ENCODE results near the gene FAAP100. TPM values are rescaled to one million over a fixed set of nuclear protein-coding genes. Genes with fewer than 3 reads are reported as not detected.

The FAAP100 gene
- total RNA-seq, 6 donors from 2014 or later = 22.0 to 70.2 (median 32.5) TPM

GRCh38 chr17:81561494-81561885 is 9.3 kb upstream of the FAAP100 start:
- 82 to 88% methylated on average over 4 of the region's 4 CpGs for WGBS, 2 donors
- peak overlapping the region in 3 of 4 donors; percentile 4 to 18 (median 12) for H3K27ac ChIP-seq
- H3K36me3 ChIP-seq = peaks cover 24 to 99% (median 79%) of the 10 kb centered on the region in 4 donors

DNA sequence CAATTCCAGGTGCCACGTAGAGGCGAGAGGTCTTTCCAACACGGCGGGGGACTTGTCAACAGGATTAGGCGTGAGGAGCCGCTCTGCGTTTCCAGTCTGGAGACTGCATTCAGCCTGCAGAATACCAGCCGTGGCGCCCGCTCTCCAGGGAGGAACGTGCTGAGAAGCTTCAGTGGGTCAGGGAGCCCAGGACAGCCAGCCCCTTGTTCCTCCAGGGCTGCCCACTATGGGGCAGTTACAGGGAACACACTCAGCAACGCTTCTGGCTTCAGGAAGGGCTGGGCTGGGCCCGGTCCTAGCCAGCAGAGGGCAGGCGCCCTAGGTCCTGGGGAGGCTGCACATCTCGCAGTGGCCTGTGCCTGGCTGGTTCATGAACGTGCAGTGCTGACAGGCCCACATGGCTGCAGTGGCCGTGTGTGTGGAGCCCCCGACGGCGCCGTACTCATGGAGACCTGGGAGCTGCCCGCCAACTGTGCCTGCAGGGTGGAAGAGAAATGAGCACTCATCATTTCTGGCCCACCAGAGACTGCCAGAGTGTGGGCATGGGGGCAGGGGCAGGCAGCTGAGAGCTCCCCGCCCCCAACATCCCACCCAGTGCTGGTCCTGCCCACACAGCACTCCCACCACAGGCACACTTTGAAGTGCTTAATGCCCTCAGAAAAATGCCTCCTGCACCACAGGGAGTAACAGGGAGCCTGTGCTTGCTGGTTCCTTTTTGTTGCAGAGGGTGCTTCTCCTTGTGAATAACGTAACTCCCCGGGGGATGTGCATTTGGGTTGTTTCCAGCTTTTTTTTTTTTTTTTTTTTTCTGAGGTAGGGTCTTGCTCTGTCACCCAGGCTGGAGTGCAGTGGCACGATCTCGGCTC is 7.0 kb upstream of the FAAP100 start:
- H3K27ac ChIP-seq = no peak overlapping the region
- TF ChIP-seq CTCF (IDR thresholded peaks at IDR 0.05) = no peak
- TF ChIP-seq EP300 (IDR thresholded peaks at IDR 0.05) = no peak
- no peak for TF ChIP-seq POLR2A (IDR thresholded peaks at IDR 0.05)
- no peak for TF ChIP-seq POLR2AphosphoS5 (IDR thresholded peaks at IDR 0.05)
- DNase-seq = peak in 1 of 2 donors; percentile 79
- H3K4me1 ChIP-seq = peaks cover under 1 to 13% (median 2%) of the 10 kb centered on the region in 4 donors
- H3K9me3 ChIP-seq = no peaks in the 10 kb centered on the region
- H3K4me3 ChIP-seq = no peak overlapping the region
- peaks cover 9 to 83% (median 60%) of the 10 kb centered on the region in 4 donors for H3K36me3 ChIP-seq
- H3K27me3 ChIP-seq = no peaks in the 10 kb centered on the region
- WGBS, 2 donors = 83 to 86% methylated on average over 15 to 27 of the region's 27 CpGs
- ATAC-seq (ENCODE audit: low FRiP score in 2 of 2) = no peak

More at GRCh38 chr17:81561494-81561885, 9.3 kb upstream of the FAAP100 start:
- Histone ChIP-seq H3K4me3 (no peak overlapping the region), H3K27me3 (no peaks in the 10 kb centered on the region), H3K9me3 (no peaks in the 10 kb centered on the region), H3K4me1 (peaks cover 9 to 20% (median 15%) of the 10 kb centered on the region in 4 donors)
- TF ChIP-seq POLR2AphosphoS5 (IDR thresholded peaks at IDR 0.05) = no peak
- TF ChIP-seq CTCF (IDR thresholded peaks at IDR 0.05) = no peak
- no peak for TF ChIP-seq POLR2A (IDR thresholded peaks at IDR 0.05)
- TF ChIP-seq EP300 (IDR thresholded peaks at IDR 0.05) = no peak
- no peak for DNase-seq
- ATAC-seq (ENCODE audit: low FRiP score in 2 of 2) = no peak

DNA sequence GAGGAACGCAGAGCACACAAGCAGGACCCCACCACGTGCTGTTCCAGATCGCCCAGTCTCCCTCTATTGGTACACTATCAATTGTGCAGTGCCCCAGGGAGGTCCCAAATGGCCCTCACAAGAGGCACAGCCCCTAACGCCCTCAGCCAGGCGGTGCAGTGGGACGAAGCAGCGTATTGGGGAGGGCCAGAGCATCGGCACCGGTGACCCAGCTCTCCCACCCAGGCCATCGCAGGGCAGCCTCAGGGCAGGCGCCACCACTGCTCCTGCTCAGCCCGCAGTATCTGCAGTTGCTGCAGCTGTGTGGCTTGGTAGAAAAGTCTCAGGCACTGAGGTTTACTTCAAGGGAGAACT is 5.9 kb upstream of the FAAP100 start:
- H3K27ac ChIP-seq = no peak overlapping the region
- H3K4me1 ChIP-seq = peaks cover 11 to 21% (median 12%) of the 10 kb centered on the region in 4 donors
- H3K4me3 ChIP-seq = no peak overlapping the region
- DNase-seq (no peak), ATAC-seq (ENCODE audit: low FRiP score in 2 of 2) (no peak)
- H3K27me3 ChIP-seq = no peaks in the 10 kb centered on the region
- H3K36me3 ChIP-seq = peaks cover 8 to 72% (median 50%) of the 10 kb centered on the region in 4 donors
- H3K9me3 ChIP-seq = no peaks in the 10 kb centered on the region
- TF ChIP-seq POLR2AphosphoS5 (IDR thresholded peaks at IDR 0.05) (no peak), EP300 (IDR thresholded peaks at IDR 0.05) (no peak), POLR2A (IDR thresholded peaks at IDR 0.05) (no peak), CTCF (IDR thresholded peaks at IDR 0.05) (no peak)
- WGBS, 2 donors = 87 to 93% methylated on average over 8 to 12 of the region's 12 CpGs

DNA sequence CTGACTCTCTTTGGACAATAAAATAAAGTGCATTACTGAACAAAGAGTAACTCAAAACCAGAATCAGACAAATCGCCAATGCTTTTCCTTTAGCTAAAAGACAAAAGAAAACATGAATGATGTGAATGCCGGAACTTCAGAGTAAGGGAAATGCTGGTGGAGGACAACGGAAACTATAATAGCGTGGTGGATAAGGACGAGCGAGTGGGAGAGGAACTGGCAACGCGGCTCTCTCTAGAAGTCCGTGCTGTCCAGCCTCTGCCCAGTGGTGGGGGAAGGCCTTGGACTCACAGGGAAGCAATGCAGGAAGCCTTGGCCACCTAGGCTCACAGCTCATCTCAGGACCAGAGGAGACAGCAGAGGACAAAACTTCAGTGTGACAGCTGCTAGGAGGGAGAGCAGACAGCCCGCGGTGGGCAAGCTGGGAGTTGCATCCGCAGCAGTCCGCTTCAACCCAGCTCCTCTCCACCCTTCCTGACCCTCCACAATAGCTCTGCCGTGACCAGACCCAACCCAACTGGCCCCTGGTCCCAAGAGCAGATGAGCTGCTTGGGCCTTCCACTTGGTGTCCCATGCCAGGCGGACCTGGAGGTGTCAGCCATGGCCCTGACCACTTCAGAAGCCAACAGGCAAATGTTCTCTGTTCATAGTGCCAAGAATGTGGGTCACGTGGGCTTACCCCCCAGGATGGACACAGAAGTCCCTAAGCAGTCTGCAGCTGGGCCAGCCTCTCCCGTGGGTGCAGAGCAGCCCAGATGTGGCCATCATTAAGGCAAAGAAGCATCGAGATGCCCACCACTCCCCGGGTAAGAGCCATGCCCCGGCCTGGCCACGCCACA is 5.3 kb upstream of the FAAP100 start:
- TF ChIP-seq POLR2A (IDR thresholded peaks at IDR 0.05) (no peak), EP300 (IDR thresholded peaks at IDR 0.05) (no peak), CTCF (IDR thresholded peaks at IDR 0.05) (no peak), POLR2AphosphoS5 (IDR thresholded peaks at IDR 0.05) (no peak)
- H3K9me3 ChIP-seq = no peaks in the 10 kb centered on the region
- H3K4me1 ChIP-seq = peaks cover 12 to 27% (median 13%) of the 10 kb centered on the region in 4 donors
- DNase-seq = peak in 1 of 2 donors; percentile 61
- H3K36me3 ChIP-seq = peaks cover 8 to 66% (median 46%) of the 10 kb centered on the region in 4 donors
- ATAC-seq (ENCODE audit: low FRiP score in 2 of 2) = no peak
- H3K27me3 ChIP-seq = no peaks in the 10 kb centered on the region
- 82 to 91% methylated on average over 13 to 21 of the region's 21 CpGs for WGBS, 2 donors
- H3K27ac ChIP-seq = no peak overlapping the region
- no peak overlapping the region for H3K4me3 ChIP-seq

Data from upper lobe of left lung (tissue), 6 donors.